ENCODE data around the gene MCHR1. TPM values are rescaled to one million over a fixed set of nuclear protein-coding genes. Genes with fewer than 3 reads are reported as not detected.

The MCHR1 gene
- total RNA-seq, 2 experiments from 2014 or later, result not detected

- H3K4me1 Mint-ChIP-seq (ENCODE audit: low read depth), result peaks cover 32% of the 10 kb centered on the region
- H3K9me3 Mint-ChIP-seq, result no peaks in the 10 kb centered on the region
- H3K27ac Mint-ChIP-seq, result no peak overlapping the region
- H3K4me3 Mint-ChIP-seq, result no peak overlapping the region
- DNase-seq (no peak), ATAC-seq (no peak)
- CTCF ChIA-PET, result interaction anchor here (1.3 kb wide), 1 partner anchor 79 kb away, joined by 3 read pairs; no protein-coding TSS in a partner anchor
- intact Hi-C loops (cut with micrococcal nuclease), result loop anchor here (5.0 kb wide), 1 partner anchor 82 kb away; no protein-coding TSS in a partner anchor
- H3K27me3 Mint-ChIP-seq, result peaks cover 20% of the 10 kb centered on the region
- no peak for TF ChIP-seq CTCF (IDR thresholded peaks at IDR 0.05)
- no peaks in the 10 kb centered on the region for H3K36me3 Mint-ChIP-seq (ENCODE audit: low read depth)
- POLR2A ChIA-PET, result no interaction called here
Observed at GRCh38 chr22:40680819-40681183, 1.5 kb downstream of the MCHR1 start.

- no peak for DNase-seq
- Mint-ChIP-seq H3K36me3 (ENCODE audit: low read depth) (no peaks in the 10 kb centered on the region), H3K4me3 (no peak overlapping the region), H3K4me1 (ENCODE audit: low read depth) (peaks cover 32% of the 10 kb centered on the region), H3K27ac (no peak overlapping the region), H3K27me3 (peaks cover 20% of the 10 kb centered on the region), H3K9me3 (no peaks in the 10 kb centered on the region)
- intact Hi-C loops (cut with micrococcal nuclease), result loop anchor here (5.0 kb wide), 1 partner anchor 81 kb away; no protein-coding TSS in a partner anchor
- ChIA-PET POLR2A (no interaction called here), CTCF (interaction anchor here (2.2 kb wide), 2 partner anchors 75 to 157 kb away, joined by 10 to 11 read pairs; no protein-coding TSS in a partner anchor)
- ATAC-seq, result no peak
- TF ChIP-seq CTCF (IDR thresholded peaks at IDR 0.05), result no peak
Observed at GRCh38 chr22:40681451-40681850, 2.2 kb downstream of the MCHR1 start.

- ChIA-PET POLR2A (interaction anchor here (1.1 to 1.6 kb wide), 2 partner anchors 24 to 47 kb away, joined by 3 to 5 read pairs; no protein-coding TSS in a partner anchor), CTCF (interaction anchor here (1.1 to 2.8 kb wide), 5 partner anchors 17 to 248 kb away, joined by 3 to 42 read pairs (median 10); no protein-coding TSS in a partner anchor)
- Mint-ChIP-seq H3K36me3 (ENCODE audit: low read depth) (no peaks in the 10 kb centered on the region), H3K27me3 (peaks cover 13% of the 10 kb centered on the region), H3K27ac (peak overlapping the region; percentile 43), H3K4me3 (peak overlapping the region; percentile 63), H3K4me1 (ENCODE audit: low read depth) (peaks cover 32% of the 10 kb centered on the region), H3K9me3 (no peaks in the 10 kb centered on the region)
- TF ChIP-seq CTCF (IDR thresholded peaks at IDR 0.05), result no peak
- DNase-seq (peak; percentile 43), ATAC-seq (no peak)
- intact Hi-C loops (cut with micrococcal nuclease), result loop anchor here (5.0 kb wide), 1 partner anchor 78 kb away; no protein-coding TSS in a partner anchor
Observed at GRCh38 chr22:40684728-40685127, 5.4 kb downstream of the MCHR1 start.

GRCh38 chr22:40685406-40685805, 6.1 kb downstream of the MCHR1 start:
- no peak for TF ChIP-seq CTCF (IDR thresholded peaks at IDR 0.05)
- Mint-ChIP-seq H3K36me3 (ENCODE audit: low read depth) (no peaks in the 10 kb centered on the region), H3K4me1 (ENCODE audit: low read depth) (peaks cover 28% of the 10 kb centered on the region), H3K27ac (peak overlapping the region; percentile 43), H3K27me3 (peaks cover 7% of the 10 kb centered on the region), H3K4me3 (peak overlapping the region; percentile 63), H3K9me3 (no peaks in the 10 kb centered on the region)
- ChIA-PET POLR2A (interaction anchor here (0.9 to 1.6 kb wide), 4 partner anchors 23 to 116 kb away, joined by 3 to 5 read pairs (median 3); no protein-coding TSS in a partner anchor), CTCF (interaction anchor here (0.9 to 1.4 kb wide), 3 partner anchors 73 to 238 kb away, joined by 3 to 4 read pairs (median 3); no protein-coding TSS in a partner anchor)
- DNase-seq, result peak; percentile 51
- ATAC-seq, result no peak
- intact Hi-C loops (cut with micrococcal nuclease), result no loop called here

- no peak for TF ChIP-seq CTCF (IDR thresholded peaks at IDR 0.05)
- Mint-ChIP-seq H3K9me3 (no peaks in the 10 kb centered on the region), H3K4me1 (ENCODE audit: low read depth) (peaks cover 15% of the 10 kb centered on the region), H3K27me3 (no peaks in the 10 kb centered on the region), H3K36me3 (ENCODE audit: low read depth) (no peaks in the 10 kb centered on the region), H3K27ac (no peak overlapping the region), H3K4me3 (no peak overlapping the region)
- ChIA-PET CTCF (interaction anchor here (0.7 to 1.9 kb wide), 4 partner anchors 73 to 320 kb away, joined by 3 to 5 read pairs (median 4); no protein-coding TSS in a partner anchor), POLR2A (no interaction called here)
- DNase-seq (no peak), ATAC-seq (no peak)
- intact Hi-C loops (cut with micrococcal nuclease), result no loop called here
Observed at GRCh38 chr22:40687706-40688105, 8.4 kb downstream of the MCHR1 start.
